Body of pancreas (tissue), 4 donors: Measurements from ENCODE around the gene FCHSD2. TPM values are rescaled to one million over a fixed set of nuclear protein-coding genes. Genes with fewer than 3 reads are reported as not detected.

Experiments used
- ATAC-seq: fragments of 150-250 bp; one replicate; pipeline ENCODE4 v1.9.1; 2016
- DNase-seq, 4 donors: peaks; one replicate each; pipeline ENCODE4 v3.0.0-alpha.2; 2019
- H3K27ac ChIP-seq, 4 donors: fragments of 200-600 bp; sonication (generic); 1 replicate in 3 of 4; 2 replicates in 1 of 4; pipeline versions ENCODE4 v1.5.1 to v1.6.1; 2016 to 2019; ENCODE audit warnings: mild to moderate bottlenecking in 1 of 4, mixed read lengths in 1 of 4, moderate library complexity in 1 of 4
- H3K27me3 ChIP-seq, 2 donors: fragments of 200-600 bp; sonication (generic); one replicate each; pipeline ENCODE4 v1.6.0; 2016; ENCODE audit warnings: mild to moderate bottlenecking in 1 of 2
- H3K36me3 ChIP-seq, 2 donors: fragments of 200-600 bp; sonication (generic); replicated peaks in 1 of 2; 2 replicates each; pipeline ENCODE4 v1.5.1; 2016; ENCODE audit warnings: low read depth in 2 of 2; ENCODE audit not compliant: insufficient read depth in 1 of 2
- H3K4me1 ChIP-seq: fragments of 200-600 bp; sonication (generic); one replicate; pipeline ENCODE4 v1.6.0; 2016
- H3K4me3 ChIP-seq, 2 donors: fragments of 200-600 bp; sonication (generic); 1 replicate in 1 of 2; 2 replicates in 1 of 2; pipeline ENCODE4 v1.5.1; 2016 to 2019
- H3K9me3 ChIP-seq, 3 donors: fragments of 200-600 bp; sonication (generic); 1 replicate in 2 of 3; 2 replicates in 1 of 3; pipeline ENCODE4 v1.5.1; 2016
- POLR2A ChIP-seq, 3 donors: fragments of 450-650 bp; IDR thresholded peaks; one replicate each; pipeline ENCODE4 v1.6.1; 2016; ENCODE audit warnings: antibody characterized with exemption in 3 of 3, mild to moderate bottlenecking in 2 of 3
- WGBS, 2 donors: methylation state at CpG; one replicate each; pipeline ENCODE4 v1.1.5; 2017; 5-methylcytosine and 5-hydroxymethylcytosine counted together
- intact Hi-C: fragments of 100-400 bp; cut with DNase I; formaldehyde crosslinking; loops from one replicate; pipeline ENCODE4 v1.15.1; 2023
- total RNA-seq, 2 donors: library from RNA; depleted of rRNA; stranded (reverse); fragments of >200 nt; gene quantifications; one replicate each; pipeline ENCODE4 v1.1.0, GENCODE V29; 2016
- TF ChIP-seq, protein P1 (sequence below), 7 experiments: fragments of 450-650 bp in 4 of 7; fragments of 200-600 bp in 3 of 7; sonication (generic) in 3 of 7; IDR thresholded peaks; one replicate each; pipeline ENCODE4 v1.5.1; 2016 to 2019; ENCODE audit warnings: antibody characterized with exemption in 7 of 7

Gene FCHSD2
- total RNA-seq, 2 donors from 2014 or later = 7.3 to 8.0 TPM

- Histone ChIP-seq H3K4me1 (no peaks in the 10 kb centered on the region), H3K9me3 (no peaks in the 10 kb centered on the region), H3K36me3 (peaks cover 0 to 3% of the 10 kb centered on the region in 2 donors), H3K27ac (no peak overlapping the region), H3K4me3 (no peak overlapping the region), H3K27me3 (no peaks in the 10 kb centered on the region)
- DNase-seq (no peak), ATAC-seq (no peak)
- 86% methylated on average over 14 of the region's 14 CpGs for WGBS, 2 donors
- TF ChIP-seq, protein P1, sequence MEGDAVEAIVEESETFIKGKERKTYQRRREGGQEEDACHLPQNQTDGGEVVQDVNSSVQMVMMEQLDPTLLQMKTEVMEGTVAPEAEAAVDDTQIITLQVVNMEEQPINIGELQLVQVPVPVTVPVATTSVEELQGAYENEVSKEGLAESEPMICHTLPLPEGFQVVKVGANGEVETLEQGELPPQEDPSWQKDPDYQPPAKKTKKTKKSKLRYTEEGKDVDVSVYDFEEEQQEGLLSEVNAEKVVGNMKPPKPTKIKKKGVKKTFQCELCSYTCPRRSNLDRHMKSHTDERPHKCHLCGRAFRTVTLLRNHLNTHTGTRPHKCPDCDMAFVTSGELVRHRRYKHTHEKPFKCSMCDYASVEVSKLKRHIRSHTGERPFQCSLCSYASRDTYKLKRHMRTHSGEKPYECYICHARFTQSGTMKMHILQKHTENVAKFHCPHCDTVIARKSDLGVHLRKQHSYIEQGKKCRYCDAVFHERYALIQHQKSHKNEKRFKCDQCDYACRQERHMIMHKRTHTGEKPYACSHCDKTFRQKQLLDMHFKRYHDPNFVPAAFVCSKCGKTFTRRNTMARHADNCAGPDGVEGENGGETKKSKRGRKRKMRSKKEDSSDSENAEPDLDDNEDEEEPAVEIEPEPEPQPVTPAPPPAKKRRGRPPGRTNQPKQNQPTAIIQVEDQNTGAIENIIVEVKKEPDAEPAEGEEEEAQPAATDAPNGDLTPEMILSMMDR (IDR thresholded peaks at IDR 0.05) = no peak
- TF ChIP-seq POLR2A (IDR thresholded peaks at IDR 0.05) = no peak
- intact Hi-C loops = no loop called here
Measured at GRCh38 chr11:72842653-72843330, 299.3 kb downstream of the FCHSD2 start.

- no peak overlapping the region for H3K4me3 ChIP-seq
- ATAC-seq (no peak), DNase-seq (no peak)
- 87 to 89% methylated on average over 5 of the region's 5 CpGs for WGBS, 2 donors
- H3K27me3 ChIP-seq = no peaks in the 10 kb centered on the region
- peaks cover 0 to 5% of the 10 kb centered on the region in 2 donors for H3K36me3 ChIP-seq
- TF ChIP-seq, protein P1 (IDR thresholded peaks at IDR 0.05) = no peak
- TF ChIP-seq POLR2A (IDR thresholded peaks at IDR 0.05) = no peak
- H3K4me1 ChIP-seq = no peaks in the 10 kb centered on the region
- no peaks in the 10 kb centered on the region for H3K9me3 ChIP-seq
- intact Hi-C loops = no loop called here
- no peak overlapping the region for H3K27ac ChIP-seq
Measured at GRCh38 chr11:72842126-72842525, 300.0 kb downstream of the FCHSD2 start.

- H3K9me3 ChIP-seq = no peaks in the 10 kb centered on the region
- H3K36me3 ChIP-seq = peaks cover 0 to 5% of the 10 kb centered on the region in 2 donors
- ATAC-seq (no peak), DNase-seq (no peak)
- no peaks in the 10 kb centered on the region for H3K27me3 ChIP-seq
- intact Hi-C loops = no loop called here
- no peak overlapping the region for H3K27ac ChIP-seq
- no peak overlapping the region for H3K4me3 ChIP-seq
- TF ChIP-seq POLR2A (IDR thresholded peaks at IDR 0.05) = no peak
- TF ChIP-seq, protein P1 (IDR thresholded peaks at IDR 0.05) = no peak
- WGBS, 2 donors = 89 to 95% methylated on average over 7 of the region's 7 CpGs
- H3K4me1 ChIP-seq = no peaks in the 10 kb centered on the region
Measured at GRCh38 chr11:72841397-72841796, 300.7 kb downstream of the FCHSD2 start.

DNA sequence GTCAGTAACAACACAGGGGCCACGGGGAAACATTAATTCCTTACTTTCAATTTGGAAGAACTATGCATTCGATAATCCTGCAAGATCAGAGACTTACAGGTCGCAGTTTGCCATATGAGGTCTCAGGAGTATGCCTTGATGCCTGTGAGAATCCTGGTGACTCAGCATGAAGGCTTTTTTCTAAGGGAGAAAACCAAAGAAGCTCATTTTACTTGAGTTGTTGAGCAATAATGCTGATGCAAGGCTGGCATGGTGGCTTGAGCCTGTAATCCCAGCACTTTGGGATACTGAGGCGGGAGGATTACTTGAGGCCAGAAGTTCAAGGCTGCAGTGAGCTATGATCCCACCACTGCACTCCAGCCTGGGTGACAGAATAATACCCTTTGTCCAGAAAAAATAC lies 301.3 kb downstream of the FCHSD2 start:
- H3K36me3 ChIP-seq = peaks cover 0 to 5% of the 10 kb centered on the region in 2 donors
- no peaks in the 10 kb centered on the region for H3K27me3 ChIP-seq
- H3K4me1 ChIP-seq = no peaks in the 10 kb centered on the region
- H3K9me3 ChIP-seq = no peaks in the 10 kb centered on the region
- no peak overlapping the region for H3K27ac ChIP-seq
- intact Hi-C loops = no loop called here
- WGBS, 2 donors = 94 to 95% methylated on average over 4 of the region's 4 CpGs
- no peak overlapping the region for H3K4me3 ChIP-seq
- ATAC-seq (no peak), DNase-seq (no peak)
- TF ChIP-seq, protein P1 (IDR thresholded peaks at IDR 0.05) = no peak
- no peak for TF ChIP-seq POLR2A (IDR thresholded peaks at IDR 0.05)
